Endodermal cell (in vitro differentiated cells): Measurements from ENCODE around the gene ZNHIT6. TPM values are rescaled to one million over a fixed set of nuclear protein-coding genes. Genes with fewer than 3 reads are reported as not detected.
A peak's percentile ranks its signal among the peaks of the same experiment; 100 is the strongest.

Source experiments
- DNase-seq: peaks from one replicate; pipeline ENCODE4 v3.0.0-alpha.2; 2017
- H3K27ac ChIP-seq: 2 replicates; pipeline ENCODE4 v1.5.1; 2013; ENCODE audit warnings: mild to moderate bottlenecking, low read depth, low read length, moderate library complexity
- H3K27me3 ChIP-seq: 2 replicates; pipeline ENCODE4 v1.6.1; 2013; ENCODE audit warnings: mild to moderate bottlenecking, low read length, moderate library complexity; ENCODE audit not compliant: insufficient read depth, control insufficient read depth, poor library complexity, severe bottlenecking
- H3K36me3 ChIP-seq: 2 replicates; pipeline ENCODE4 v1.7.0; 2013; ENCODE audit warnings: mild to moderate bottlenecking, low read length, moderate library complexity; ENCODE audit not compliant: control insufficient read depth, insufficient read depth
- H3K4me1 ChIP-seq: one replicate; pipeline ENCODE4 v1.7.0; 2013; ENCODE audit warnings: low read length; ENCODE audit not compliant: control insufficient read depth, insufficient read depth
- H3K4me3 ChIP-seq: 2 replicates; pipeline ENCODE4 v1.5.1; 2013; ENCODE audit warnings: mild to moderate bottlenecking, low read length, moderate library complexity
- H3K9ac ChIP-seq: 2 replicates; pipeline ENCODE4 v1.6.1; 2013; ENCODE audit warnings: mild to moderate bottlenecking, low read length, moderate library complexity; ENCODE audit not compliant: poor library complexity, severe bottlenecking; ENCODE audit errors: extremely low read depth
- H3K9me3 ChIP-seq: 2 replicates; pipeline ENCODE4 v1.6.1; 2013; ENCODE audit warnings: mild to moderate bottlenecking, low read length, moderate library complexity; ENCODE audit not compliant: control insufficient read depth
- H3K27ac Mint-ChIP-seq: 2 replicates; pipeline ENCODE4 v1.8.0; 2020; ENCODE audit warnings: mixed read lengths
- H3K27me3 Mint-ChIP-seq: 2 replicates; pipeline ENCODE4 v1.8.0; 2021; ENCODE audit warnings: mild to moderate bottlenecking, mixed read lengths; ENCODE audit not compliant: insufficient read depth
- H3K36me3 Mint-ChIP-seq: 2 replicates; pipeline ENCODE4 v1.8.0; 2020; ENCODE audit warnings: low read depth, mixed read lengths
- H3K4me1 Mint-ChIP-seq: 2 replicates; pipeline ENCODE4 v1.8.0; 2020; ENCODE audit warnings: mixed read lengths
- H3K4me3 Mint-ChIP-seq: 2 replicates; pipeline ENCODE4 v1.8.0; 2020; ENCODE audit warnings: mild to moderate bottlenecking, moderate library complexity, mixed read lengths
- H3K9me3 Mint-ChIP-seq: 2 replicates; pipeline ENCODE4 v1.8.0; 2020; ENCODE audit warnings: mild to moderate bottlenecking, mixed read lengths
- CTCF ChIP-seq: fragments of 200-600 bp; sonication (generic); conservative IDR thresholded peaks from 2 replicates; pipeline ENCODE4 v1.5.0; 2021; ENCODE audit warnings: antibody characterized with exemption, mild to moderate bottlenecking
- WGBS, 2 experiments: methylation state at CpG; one replicate each; pipeline versions ENCODE4 v1.1.5 to v1.1.7; 2013; ENCODE audit warnings: missing lambda C conversion rate in 2 of 2, mixed read lengths in 1 of 2; ENCODE audit not compliant: insufficient coverage in 1 of 2, insufficient read length in 1 of 2; 5-methylcytosine and 5-hydroxymethylcytosine counted together
- total RNA-seq, 2 donors: library from RNA; stranded (reverse); fragmentation: NEBNext Ultra II Directional in 1 of 2; extraction: Animal tissue kit (Norgen Biotek cat#: 25700) in 1 of 2; gene quantifications; 2 replicates in 1 of 2; 3 replicates in 1 of 2; pipeline ENCODE4 v1.2.1, GENCODE V29; 2021

The ZNHIT6 gene
- total RNA-seq, 2 donors from 2014 or later = 11.3 to 12.4 TPM

GRCh38 chr1:85612704-85613361 is 95.4 kb downstream of the ZNHIT6 start:
- Histone ChIP-seq H3K4me3 (no peak overlapping the region), H3K4me1 (peaks cover 7% of the 10 kb centered on the region), H3K27me3 (no peaks in the 10 kb centered on the region), H3K9me3 (no peaks in the 10 kb centered on the region), H3K27ac (no peak overlapping the region), H3K36me3 (no peaks in the 10 kb centered on the region), H3K9ac (no peak overlapping the region)
- H3K27me3 Mint-ChIP-seq = no peaks in the 10 kb centered on the region
- DNase-seq = peak; percentile 77
- peak; percentile 83 for TF ChIP-seq CTCF
- H3K4me1 Mint-ChIP-seq = peaks cover 13% of the 10 kb centered on the region
- WGBS, 2 experiments = 67 to 73% methylated on average over 5 to 6 of the region's 6 CpGs
- peak overlapping the region; percentile 69 for H3K27ac Mint-ChIP-seq
- no peaks in the 10 kb centered on the region for H3K36me3 Mint-ChIP-seq
- H3K9me3 Mint-ChIP-seq = no peaks in the 10 kb centered on the region
- no peak overlapping the region for H3K4me3 Mint-ChIP-seq

GRCh38 chr1:85611856-85612255 is 96.4 kb downstream of the ZNHIT6 start:
- H3K27ac ChIP-seq = no peak overlapping the region
- H3K9ac ChIP-seq = no peak overlapping the region

DNA sequence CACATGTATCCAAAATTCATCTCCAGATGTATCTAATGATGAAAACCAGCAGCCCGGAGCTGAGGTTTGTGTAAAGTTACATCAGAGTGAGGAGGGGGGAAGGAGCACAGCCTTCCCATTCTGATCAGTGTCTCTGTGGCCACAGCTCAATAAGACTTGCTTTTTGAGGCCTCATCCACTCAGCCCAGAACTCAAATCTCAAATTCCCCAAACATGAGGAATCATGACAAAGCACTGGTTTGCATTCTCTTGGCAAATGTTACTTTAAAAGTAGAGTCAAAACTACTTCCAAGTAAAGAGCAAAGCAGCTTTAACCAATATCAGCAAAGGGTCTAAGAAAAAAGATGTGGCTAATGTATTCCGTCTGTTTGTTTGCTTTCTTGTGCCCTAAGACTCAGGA is 96.8 kb downstream of the ZNHIT6 start:
- H3K27ac ChIP-seq = no peak overlapping the region
- TF ChIP-seq CTCF = no peak
- H3K4me3 Mint-ChIP-seq = no peak overlapping the region
- peaks cover 27% of the 10 kb centered on the region for H3K4me1 Mint-ChIP-seq
- H3K4me1 ChIP-seq = peaks cover 10% of the 10 kb centered on the region
- H3K9me3 ChIP-seq = no peaks in the 10 kb centered on the region
- whole genome bisulfite sequencing, 2 experiments = 86 to 100% methylated on average over 1 to 2 of the region's 2 CpGs
- no peaks in the 10 kb centered on the region for H3K9me3 Mint-ChIP-seq
- no peak overlapping the region for H3K9ac ChIP-seq
- DNase-seq = peak; percentile 28
- no peaks in the 10 kb centered on the region for H3K27me3 Mint-ChIP-seq
- H3K36me3 ChIP-seq = no peaks in the 10 kb centered on the region
- no peaks in the 10 kb centered on the region for H3K36me3 Mint-ChIP-seq
- peak overlapping the region; percentile 22 for H3K27ac Mint-ChIP-seq
- H3K27me3 ChIP-seq = no peaks in the 10 kb centered on the region
- H3K4me3 ChIP-seq = no peak overlapping the region

More at GRCh38 chr1:85611856-85612255, 96.4 kb downstream of the ZNHIT6 start:
- TF ChIP-seq CTCF = no peak
- H3K36me3 Mint-ChIP-seq = no peaks in the 10 kb centered on the region
- H3K36me3 ChIP-seq = no peaks in the 10 kb centered on the region
- no peaks in the 10 kb centered on the region for H3K27me3 Mint-ChIP-seq
- no peaks in the 10 kb centered on the region for H3K9me3 Mint-ChIP-seq
- no peaks in the 10 kb centered on the region for H3K9me3 ChIP-seq
- peaks cover 10% of the 10 kb centered on the region for H3K4me1 ChIP-seq
- DNase-seq = no peak
- H3K27ac Mint-ChIP-seq = peak overlapping the region; percentile 22
- no peak overlapping the region for H3K4me3 ChIP-seq
- no peaks in the 10 kb centered on the region for H3K27me3 ChIP-seq
- no peak overlapping the region for H3K4me3 Mint-ChIP-seq
- peaks cover 23% of the 10 kb centered on the region for H3K4me1 Mint-ChIP-seq
- 87 to 94% methylated on average over 4 to 5 of the region's 5 CpGs for WGBS, 2 experiments
